ENCODE measurements around the gene GDPD4. TPM values are rescaled to one million over a fixed set of nuclear protein-coding genes. Genes with fewer than 3 reads are reported as not detected.

The GDPD4 gene
- total and polyA plus RNA-seq, 9 of the 15 experiments (the other 6 are each of a cell fraction or from before 2014, with no cell fraction given): 0.40 TPM; not detected in 8

GRCh38 chr11:77312107-77312506, 10.6 kb upstream of the GDPD4 start:
- Histone ChIP-seq H3K9ac (ENCODE audit: insufficient read depth in 1 of 2, low read depth in 2 of 2, low read length in 2 of 2) (no peak overlapping the region), H3K9me3 (replicated peaks; ENCODE audit: control insufficient read depth, insufficient read depth, low read depth, low read length) (no peaks in the 10 kb centered on the region), H3K36me3 (ENCODE audit: control insufficient read depth, insufficient read depth, low read length) (no peaks in the 10 kb centered on the region), H2AFZ (ENCODE audit: low read depth, low read length) (no peak overlapping the region), H3K4me2 (ENCODE audit: insufficient read depth, low read length) (no peak overlapping the region), H3K4me3 (no peak overlapping the region), H3K4me1 (replicated peaks in 1 of 2; ENCODE audit: control insufficient read depth in 2 of 2, insufficient read depth in 2 of 2, low read length in 2 of 2) (no peaks in the 10 kb centered on the region), H4K20me1 (replicated peaks; ENCODE audit: control insufficient read depth, insufficient read depth, low read length) (no peaks in the 10 kb centered on the region), H3K27me3 (ENCODE audit: control insufficient read depth in 2 of 2, insufficient read depth in 2 of 2, low read length in 2 of 2) (peaks cover 23 to 26% of the 10 kb centered on the region in 2 experiments), H3K9me1 (ENCODE audit: control insufficient read depth, insufficient read depth, low read length) (no peaks in the 10 kb centered on the region), H3K79me2 (ENCODE audit: control insufficient read depth, insufficient read depth, low read length) (no peaks in the 10 kb centered on the region), H3K27ac (ENCODE audit: extremely low read depth, low read depth, low read length) (no peak overlapping the region)
- no peak for TF ChIP-seq ZNF318 (IDR thresholded peaks at IDR 0.05; ENCODE audit: borderline replicate concordance in 1 of 2, low read depth in 1 of 2)
- TF ChIP-seq NELFE (IDR thresholded peaks at IDR 0.05; ENCODE audit: insufficient read depth, insufficient read length): no peak
- in situ Hi-C loops (cut with MboI) (no loop called here), intact Hi-C loops (cut with micrococcal nuclease) (no loop called here)
- ATAC-seq (no peak), DNase-seq (ENCODE audit: extremely low read depth in 1 of 4, low spot score in 3 of 4) (no peak), FAIRE-seq (no peak)
- BruUV-seq (replicated peaks): no TSS peak
- POLR2A ChIA-PET: interaction anchor here (0.5 kb wide), 1 partner anchor 100 kb away, joined by 3 read pairs; no protein-coding TSS in a partner anchor
- CTCF ChIA-PET (ENCODE audit: low intra/inter-chr PET ratio): no interaction called here
